BE2C (cell line): ENCODE measurements around the gene CDC42BPA.

Experiments used
- DNase-seq: peaks from one replicate; pipeline ENCODE4 v3.0.0-alpha.2; 2020
- H3K27me3 ChIP-seq: fragments of 250-450 bp; sonication (Bioruptor Pico); 2 replicates; pipeline ENCODE4 v1.5.1; 2020; ENCODE audit warnings: mild to moderate bottlenecking
- H3K36me3 ChIP-seq: fragments of 250-450 bp; sonication (Bioruptor Pico); 2 replicates; pipeline ENCODE4 v1.5.1; 2020; ENCODE audit warnings: mild to moderate bottlenecking
- H3K4me1 ChIP-seq: fragments of 250-450 bp; sonication (Bioruptor Pico); 2 replicates; pipeline ENCODE4 v1.5.1; 2020
- H3K4me3 ChIP-seq: 2 replicates; pipeline ENCODE4 v1.5.1; 2011; ENCODE audit warnings: low read depth, low read length
- H3K9me3 ChIP-seq: fragments of 250-450 bp; sonication (Bioruptor Pico); 2 replicates; pipeline ENCODE4 v1.5.1; 2020
- CTCF ChIP-seq: IDR thresholded peaks from 2 replicates; pipeline ENCODE4 v1.5.1; 2012; ENCODE audit warnings: mild to moderate bottlenecking, low read depth, low read length

CDC42BPA gene

GRCh38 chr1:227312361-227313025 is 5.8 kb downstream of the CDC42BPA start:
- H3K9me3 ChIP-seq, result no peaks in the 10 kb centered on the region
- no peak for TF ChIP-seq CTCF

GRCh38 chr1:227311389-227312001 is 6.8 kb downstream of the CDC42BPA start:
- Histone ChIP-seq H3K4me3 (no peak overlapping the region), H3K36me3 (no peaks in the 10 kb centered on the region), H3K9me3 (no peaks in the 10 kb centered on the region), H3K27me3 (no peaks in the 10 kb centered on the region), H3K4me1 (peaks cover 3% of the 10 kb centered on the region; the same call in 1 of the 2 replicates)
- no peak for DNase-seq
- no peak for TF ChIP-seq CTCF

More at GRCh38 chr1:227312361-227313025, 5.8 kb downstream of the CDC42BPA start:
- no peak for DNase-seq
- Histone ChIP-seq H3K4me3 (no peak overlapping the region), H3K36me3 (no peaks in the 10 kb centered on the region), H3K27me3 (no peaks in the 10 kb centered on the region), H3K4me1 (peaks cover 3% of the 10 kb centered on the region; the same call in 1 of the 2 replicates)

- Histone ChIP-seq H3K36me3 (no peaks in the 10 kb centered on the region), H3K4me1 (peaks cover 3% of the 10 kb centered on the region; the same call in 1 of the 2 replicates), H3K4me3 (no peak overlapping the region), H3K27me3 (no peaks in the 10 kb centered on the region), H3K9me3 (no peaks in the 10 kb centered on the region)
- no peak for TF ChIP-seq CTCF
- DNase-seq, result no peak
Observed at GRCh38 chr1:227308367-227309336, 9.6 kb downstream of the CDC42BPA start.

- Histone ChIP-seq H3K4me3 (no peak overlapping the region), H3K36me3 (no peaks in the 10 kb centered on the region), H3K9me3 (no peaks in the 10 kb centered on the region), H3K4me1 (peaks cover 3% of the 10 kb centered on the region; the same call in 1 of the 2 replicates), H3K27me3 (no peaks in the 10 kb centered on the region)
- TF ChIP-seq CTCF, result no peak
- DNase-seq, result no peak
Observed at GRCh38 chr1:227306689-227307088, 11.6 kb downstream of the CDC42BPA start.

GRCh38 chr1:227305894-227306626 is 12.2 kb downstream of the CDC42BPA start:
- no peak overlapping the region for H3K4me3 ChIP-seq
- no peaks in the 10 kb centered on the region for H3K27me3 ChIP-seq
- peaks cover 3% of the 10 kb centered on the region; the same call in 1 of the 2 replicates for H3K4me1 ChIP-seq
- no peaks in the 10 kb centered on the region for H3K9me3 ChIP-seq
- no peak for DNase-seq
- no peaks in the 10 kb centered on the region for H3K36me3 ChIP-seq
- TF ChIP-seq CTCF, result no peak
